CD4-positive, alpha-beta T cell treated with Interleukin-4 for 4 hours (primary cell): ENCODE measurements around the gene GCSH.

Experiments used
- DNase-seq: peaks from one replicate; pipeline ENCODE4 v3.0.0-alpha.2; 2020

GCSH gene

DNA sequence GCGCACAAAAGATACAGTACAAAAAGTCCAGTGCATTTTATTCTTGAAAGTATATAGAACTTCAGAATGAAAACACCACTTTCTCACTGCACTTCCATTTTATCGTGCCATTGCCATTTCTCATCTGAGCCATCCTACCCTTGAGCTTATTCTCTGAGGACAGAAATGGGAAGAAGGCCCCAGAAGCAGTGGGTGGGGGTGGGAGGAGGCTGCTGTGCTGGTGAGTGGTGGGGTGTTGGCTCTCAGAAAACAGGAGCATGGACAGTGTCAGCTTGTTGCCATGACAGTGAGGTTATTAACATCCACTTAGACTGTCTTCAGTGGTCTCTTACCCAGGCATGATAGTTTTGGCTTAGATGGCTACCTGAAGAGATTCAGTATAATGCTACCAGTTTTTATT is 56.1 kb downstream of the GCSH start:
- no peak for DNase-seq

DNA sequence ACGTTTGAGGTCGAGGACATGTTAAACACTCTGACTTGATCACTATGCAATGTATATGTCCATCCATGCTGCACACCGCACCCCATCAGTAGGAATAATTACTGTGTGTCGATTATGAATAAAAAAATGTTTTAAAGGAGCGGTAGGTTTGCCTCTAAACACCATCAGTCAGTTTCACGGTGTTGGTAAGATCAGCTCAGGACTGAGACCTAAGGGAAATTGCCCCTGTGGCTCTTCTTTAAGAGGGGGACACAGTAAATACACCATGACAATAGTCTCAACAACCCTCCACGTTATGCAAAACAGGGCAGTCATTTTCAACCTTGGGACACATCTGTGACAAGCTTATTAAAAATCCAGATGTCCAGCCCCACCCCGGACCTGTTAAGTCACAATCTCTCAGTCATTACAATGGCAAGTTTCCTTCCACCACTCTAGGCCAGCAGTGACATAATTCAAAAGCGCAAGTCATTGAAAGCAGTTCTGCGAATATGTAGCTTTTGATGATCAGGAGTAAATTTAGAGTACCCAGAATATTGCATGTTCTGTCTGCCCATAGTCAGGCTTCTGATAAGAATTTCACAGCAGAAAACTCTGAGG is 59.3 kb downstream of the GCSH start:
- no peak for DNase-seq

DNA sequence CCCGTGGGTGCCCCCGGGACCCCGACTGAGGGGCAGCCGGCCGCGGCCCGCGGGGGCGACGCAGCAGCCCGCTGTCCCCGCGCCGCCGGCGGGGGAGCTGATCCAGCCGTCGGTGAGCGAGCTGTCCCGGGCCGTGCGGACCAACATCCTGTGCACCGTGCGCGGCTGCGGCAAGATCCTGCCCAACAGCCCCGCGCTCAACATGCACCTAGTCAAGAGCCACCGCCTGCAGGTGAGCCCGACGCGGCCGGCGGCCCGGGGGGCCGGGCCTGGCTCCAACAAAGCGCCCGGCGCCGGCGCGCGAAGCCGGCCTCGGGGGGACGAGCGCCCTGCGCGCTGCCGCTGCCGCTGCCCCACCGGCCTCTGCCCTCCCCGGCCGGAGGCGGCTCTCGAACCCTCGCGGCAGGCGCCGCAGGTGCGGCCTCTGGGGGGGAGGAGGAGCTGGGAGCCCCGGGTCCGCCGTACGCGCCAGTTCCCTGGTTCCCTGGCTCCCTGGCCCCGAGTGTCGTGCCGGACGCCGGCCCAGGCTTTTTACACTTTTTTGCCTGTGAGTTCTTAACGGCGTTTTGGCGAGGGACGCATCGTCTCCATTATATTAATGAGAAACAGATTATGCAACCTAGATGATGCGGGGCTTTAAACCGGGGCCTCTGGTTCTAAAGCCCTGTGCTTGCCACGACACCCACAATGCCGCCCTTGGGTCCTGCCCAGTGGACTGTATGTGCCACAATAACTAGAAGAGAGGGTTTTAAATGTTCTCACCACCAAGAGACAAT is 60.0 kb downstream of the GCSH start:
- peak; percentile 41 for DNase-seq

DNA sequence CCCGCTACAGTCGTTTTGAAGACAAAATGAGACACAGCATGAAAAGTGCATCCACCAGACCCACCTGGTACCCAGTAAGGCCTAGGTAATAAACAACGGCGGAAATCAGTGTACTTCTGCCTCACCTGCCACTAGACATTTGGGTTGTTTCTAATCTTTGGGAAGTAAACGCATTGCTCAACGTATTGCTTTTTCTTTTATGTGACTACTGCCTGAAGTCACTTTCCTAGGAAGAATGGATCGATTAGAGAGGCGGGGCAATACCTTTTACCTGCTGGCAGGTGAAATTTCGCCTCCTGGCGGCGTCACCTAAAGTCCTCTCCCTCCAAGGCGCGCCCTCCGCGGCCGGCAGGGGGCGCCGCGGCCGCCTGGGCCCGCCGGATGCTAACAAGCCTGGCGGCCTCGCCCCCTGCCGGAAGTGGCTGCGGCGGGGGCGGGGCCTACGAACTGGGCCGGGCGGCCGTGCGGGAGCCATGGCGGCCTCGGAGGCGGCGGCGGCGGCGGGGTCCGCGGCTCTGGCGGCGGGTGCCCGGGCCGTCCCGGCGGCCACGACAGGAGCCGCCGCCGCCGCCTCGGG is 60.7 kb downstream of the GCSH start, which contains the start of gene ATMIN:
TSS of gene ATMIN (plus strand) at position 445 of the 577 bp plus-strand sequence. CDS start at position 474, 29 bp downstream.
- peak; percentile 86 for DNase-seq
